ENCODE results near the gene UTY. TPM values are rescaled to one million over a fixed set of nuclear protein-coding genes. Genes with fewer than 3 reads are reported as not detected.

Gene UTY
- total RNA-seq, 3 donors from 2014 or later = 0.03 to 15.7 (median 14.0) TPM

DNA sequence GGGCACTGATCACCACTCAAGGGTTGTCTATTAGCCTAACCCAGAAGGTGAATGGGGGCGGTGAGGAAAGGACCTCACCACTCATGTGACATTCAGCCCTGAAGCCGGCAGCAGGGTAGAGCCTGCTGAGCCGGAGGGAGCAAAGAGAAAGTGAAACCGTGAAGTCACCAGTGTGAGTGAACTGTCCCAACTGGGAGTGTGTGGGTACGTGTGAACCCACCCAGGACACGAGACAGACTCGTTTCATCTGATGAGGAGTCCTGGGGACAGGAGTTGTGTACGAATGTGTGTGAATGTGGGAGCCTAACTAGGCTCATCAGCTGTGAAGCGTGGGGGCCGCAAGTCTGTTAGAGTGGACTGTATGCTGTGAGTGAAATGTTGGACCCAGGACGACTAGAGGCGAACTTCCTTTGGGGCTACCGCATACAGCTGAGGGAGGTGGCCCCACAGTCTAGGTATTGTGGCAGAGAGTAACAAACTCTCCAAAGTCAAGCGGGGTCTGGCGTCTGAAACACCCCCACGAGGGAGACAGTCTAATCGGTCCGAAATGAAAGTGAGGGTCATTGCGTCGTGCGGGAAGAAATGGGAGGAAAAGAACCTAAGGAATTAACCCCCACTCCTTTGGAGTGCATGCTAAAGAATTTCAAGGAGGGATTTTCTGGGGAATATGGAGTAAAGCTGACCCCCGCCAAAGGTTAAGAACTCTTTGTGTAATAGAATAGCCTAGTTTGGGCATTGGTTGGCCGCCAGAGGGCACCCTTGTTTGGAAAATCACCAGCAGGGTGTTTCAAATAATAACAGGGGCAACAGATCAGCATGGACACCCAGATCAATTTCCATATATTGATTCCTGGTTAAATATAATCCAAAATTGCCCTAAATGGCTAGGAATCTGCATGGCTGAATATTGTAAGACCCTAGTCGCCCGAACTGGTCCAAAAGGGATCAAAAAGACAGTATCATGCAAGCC, 43.6 kb downstream of the UTY start:
- peaks cover 6% of the 10 kb centered on the region for H3K9me3 Mint-ChIP-seq
- peaks cover 24% of the 10 kb centered on the region for H3K36me3 Mint-ChIP-seq (ENCODE audit: insufficient read depth)
- peaks cover 63% of the 10 kb centered on the region for H3K4me1 Mint-ChIP-seq (ENCODE audit: low read depth)
- H3K27me3 Mint-ChIP-seq (ENCODE audit: low read depth) = no peaks in the 10 kb centered on the region
- no peak for DNase-seq
- peak in 1 of 2 donors; percentile 93 for ATAC-seq
- H3K4me3 Mint-ChIP-seq = peak overlapping the region; percentile 95

DNA sequence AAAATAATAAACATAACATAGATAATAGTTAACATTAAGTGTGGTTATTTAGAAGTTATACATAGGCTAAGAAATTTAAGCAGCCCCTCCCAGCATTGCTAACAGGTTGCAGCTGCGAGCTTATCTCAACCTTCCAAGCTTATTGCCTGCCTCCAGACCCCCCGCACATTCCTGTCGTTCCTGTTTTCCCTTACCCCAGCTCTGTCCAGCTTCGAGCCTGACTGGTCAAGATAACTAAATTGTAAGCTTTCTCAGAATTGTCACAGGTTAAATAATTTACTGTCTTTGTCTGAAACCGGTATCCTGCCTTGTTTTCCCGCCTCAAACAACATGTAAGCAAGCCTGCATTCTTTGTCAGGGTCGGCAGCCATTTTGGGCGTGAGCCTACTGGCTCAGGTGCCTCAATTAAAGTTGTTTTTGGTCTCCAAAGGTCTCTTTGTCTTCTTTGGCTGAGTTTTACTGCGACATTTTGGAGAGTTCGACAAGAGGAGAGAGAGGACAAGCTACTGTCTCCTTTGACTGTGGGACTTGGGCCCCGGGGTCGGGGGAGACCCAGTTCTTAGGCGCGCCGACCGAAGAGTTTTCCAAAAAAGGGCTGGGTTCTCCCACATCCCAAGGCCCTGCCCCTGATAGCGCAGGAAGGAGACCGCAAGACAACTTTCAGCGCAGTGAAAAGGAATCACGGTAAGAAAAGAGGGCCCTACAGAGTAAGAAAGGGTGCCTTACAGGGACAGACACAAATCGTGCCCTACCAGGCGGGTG, 44.4 kb downstream of the UTY start:
- Mint-ChIP-seq H3K27me3 (ENCODE audit: low read depth) (no peaks in the 10 kb centered on the region), H3K4me1 (ENCODE audit: low read depth) (peaks cover 59% of the 10 kb centered on the region), H3K36me3 (ENCODE audit: insufficient read depth) (peaks cover 27% of the 10 kb centered on the region), H3K9me3 (peaks cover 9% of the 10 kb centered on the region), H3K4me3 (peak overlapping the region; percentile 95)
- ATAC-seq = no peak
- DNase-seq = no peak

DNA sequence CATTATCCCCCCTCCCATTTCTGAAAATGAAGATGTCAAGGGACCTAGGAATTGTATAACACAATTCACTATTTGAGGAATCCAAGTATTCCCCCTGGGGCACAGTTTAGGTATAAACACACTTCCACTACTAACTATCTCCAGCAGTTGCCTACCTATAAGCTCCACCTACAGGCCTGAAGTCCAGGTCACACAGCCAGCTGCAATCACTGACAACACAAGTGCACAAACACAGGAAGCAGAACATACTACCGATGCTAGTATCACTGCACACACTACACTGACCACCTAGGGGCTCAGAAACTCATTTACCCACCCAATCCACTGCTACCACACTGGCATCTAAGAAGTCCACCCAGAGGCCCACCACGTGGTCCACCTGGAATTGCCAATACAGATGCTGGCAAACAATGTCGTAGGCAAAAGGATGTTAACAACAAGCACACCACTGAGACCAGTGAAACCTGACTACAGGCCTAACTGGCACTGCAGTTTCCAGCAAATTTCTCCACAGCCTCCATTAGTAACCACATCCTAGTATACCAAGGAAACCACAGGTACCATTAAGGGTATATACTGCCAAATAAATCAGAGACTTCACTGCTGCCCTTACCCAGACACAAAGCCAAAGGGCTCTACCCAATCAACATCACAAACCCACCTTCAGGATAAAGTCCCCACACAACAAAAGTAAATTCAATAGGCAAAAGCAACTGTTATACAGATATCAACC, 47.4 kb downstream of the UTY start:
- peaks cover 56% of the 10 kb centered on the region for H3K4me1 Mint-ChIP-seq (ENCODE audit: low read depth)
- H3K27me3 Mint-ChIP-seq (ENCODE audit: low read depth) = no peaks in the 10 kb centered on the region
- H3K4me3 Mint-ChIP-seq = no peak overlapping the region
- H3K9me3 Mint-ChIP-seq = peaks cover 18% of the 10 kb centered on the region
- DNase-seq (no peak), ATAC-seq (no peak)
- H3K36me3 Mint-ChIP-seq (ENCODE audit: insufficient read depth) = peaks cover 42% of the 10 kb centered on the region

DNA sequence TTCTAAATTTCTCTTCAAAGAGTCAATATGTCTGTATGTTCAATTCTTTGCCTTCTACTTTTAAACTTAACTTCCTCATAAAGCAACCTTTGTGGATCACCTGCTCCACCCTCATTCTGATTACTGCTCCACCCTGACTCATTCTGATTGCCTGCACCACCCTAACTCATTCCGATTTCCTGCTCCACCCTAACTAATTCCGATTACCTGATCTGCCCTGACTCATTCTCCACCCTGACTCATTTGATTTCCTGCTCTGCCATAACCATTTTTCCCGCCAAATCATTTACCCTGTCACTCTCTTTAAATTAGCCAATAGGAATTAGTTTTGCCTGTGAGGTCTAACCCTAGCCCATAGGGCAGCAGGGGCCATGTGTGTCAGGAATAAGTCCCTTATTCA, 50.3 kb downstream of the UTY start:
- no peak for ATAC-seq
- no peak overlapping the region for H3K4me3 Mint-ChIP-seq
- no peak for DNase-seq
- peaks cover 44% of the 10 kb centered on the region for H3K4me1 Mint-ChIP-seq (ENCODE audit: low read depth)
- H3K9me3 Mint-ChIP-seq = peaks cover 25% of the 10 kb centered on the region
- peaks cover 53% of the 10 kb centered on the region for H3K36me3 Mint-ChIP-seq (ENCODE audit: insufficient read depth)
- no peaks in the 10 kb centered on the region for H3K27me3 Mint-ChIP-seq (ENCODE audit: low read depth)

DNA sequence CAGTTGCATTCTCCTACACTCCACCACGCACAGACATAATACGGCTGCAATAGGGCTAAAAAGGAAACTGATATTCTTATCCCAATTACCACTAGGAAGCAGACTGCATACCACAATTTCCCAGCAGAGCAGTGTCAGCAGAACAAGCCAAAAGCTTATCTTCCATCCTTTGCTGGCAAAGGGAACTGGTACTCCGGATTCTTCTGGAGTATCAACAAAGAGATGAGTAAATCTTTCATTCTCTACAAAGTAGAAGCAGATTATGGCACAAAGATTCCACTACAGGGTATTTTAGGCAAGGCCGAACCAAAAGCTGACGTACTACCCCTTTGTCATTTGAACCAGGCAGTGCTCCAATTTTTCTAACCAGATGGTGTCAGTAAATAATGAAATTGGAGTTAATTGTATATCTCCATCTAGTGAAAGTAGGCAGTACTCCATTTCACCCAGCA, 56.5 kb downstream of the UTY start:
- H3K4me3 Mint-ChIP-seq = no peak overlapping the region
- H3K9me3 Mint-ChIP-seq = peaks cover 11% of the 10 kb centered on the region
- H3K4me1 Mint-ChIP-seq (ENCODE audit: low read depth) = peaks cover 59% of the 10 kb centered on the region
- DNase-seq (no peak), ATAC-seq (no peak)
- H3K27me3 Mint-ChIP-seq (ENCODE audit: low read depth) = no peaks in the 10 kb centered on the region
- peaks cover 34% of the 10 kb centered on the region for H3K36me3 Mint-ChIP-seq (ENCODE audit: insufficient read depth)

DNA sequence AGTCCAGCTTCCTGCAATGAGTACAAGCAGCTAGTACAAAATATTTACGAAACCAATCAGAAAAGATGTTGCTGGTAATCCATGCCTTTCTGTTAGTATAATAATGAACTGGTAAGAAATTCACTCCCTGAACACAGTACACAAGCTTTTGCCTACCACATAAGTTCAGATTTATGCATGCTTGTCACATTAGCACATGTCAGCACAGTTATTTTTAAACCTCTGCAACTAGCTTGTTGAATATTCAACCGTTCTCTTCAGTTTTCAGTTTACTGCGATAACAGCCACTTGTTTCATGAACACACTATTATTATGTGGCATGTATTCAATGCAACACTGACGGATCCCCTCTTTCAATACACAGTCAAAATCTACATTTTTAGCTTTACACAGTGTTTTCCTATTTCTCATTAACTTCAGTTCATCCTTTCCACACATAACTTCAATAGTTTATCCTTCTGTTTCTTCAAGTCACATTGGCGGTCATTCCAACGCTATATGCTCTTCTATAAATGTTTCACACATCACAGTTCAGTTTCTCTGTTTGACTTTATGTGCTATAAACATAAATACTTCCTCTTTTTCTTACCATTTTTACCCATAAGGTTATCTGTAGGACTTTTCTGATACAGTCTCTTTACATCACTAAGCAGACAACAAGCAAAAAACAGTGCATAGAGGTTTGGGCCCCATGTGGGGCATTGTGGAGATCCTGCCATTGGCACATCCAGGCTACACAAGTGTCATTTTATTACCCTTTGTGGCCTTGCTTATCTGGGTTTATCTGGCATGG, 62.8 kb downstream of the UTY start:
- Mint-ChIP-seq H3K36me3 (ENCODE audit: insufficient read depth) (peaks cover 18% of the 10 kb centered on the region), H3K4me3 (no peak overlapping the region), H3K9me3 (no peaks in the 10 kb centered on the region), H3K27me3 (ENCODE audit: low read depth) (no peaks in the 10 kb centered on the region), H3K4me1 (ENCODE audit: low read depth) (peaks cover 43% of the 10 kb centered on the region)
- DNase-seq (no peak), ATAC-seq (no peak)

DNA sequence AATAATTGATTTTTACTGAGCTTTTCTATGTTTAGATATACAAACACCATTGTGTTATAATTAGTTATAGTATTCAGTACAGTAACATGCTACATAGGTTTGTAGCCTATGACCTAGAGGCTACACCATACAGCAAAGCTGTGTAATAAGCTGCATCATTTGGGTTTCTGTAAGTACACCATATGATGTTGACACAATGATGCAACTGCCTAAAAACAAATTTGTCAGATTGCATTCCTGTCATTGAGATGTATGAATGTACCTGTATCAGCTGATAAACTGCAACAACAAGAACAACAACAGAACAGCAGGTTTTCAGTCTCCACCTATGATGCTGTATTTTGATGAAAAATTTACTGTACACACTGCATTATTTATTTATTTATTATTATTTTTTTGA, 64.3 kb downstream of the UTY start:
- Mint-ChIP-seq H3K36me3 (ENCODE audit: insufficient read depth) (peaks cover 14% of the 10 kb centered on the region), H3K9me3 (no peaks in the 10 kb centered on the region), H3K4me3 (no peak overlapping the region), H3K4me1 (ENCODE audit: low read depth) (peaks cover 39% of the 10 kb centered on the region), H3K27me3 (ENCODE audit: low read depth) (no peaks in the 10 kb centered on the region)
- ATAC-seq (no peak), DNase-seq (no peak)

DNA sequence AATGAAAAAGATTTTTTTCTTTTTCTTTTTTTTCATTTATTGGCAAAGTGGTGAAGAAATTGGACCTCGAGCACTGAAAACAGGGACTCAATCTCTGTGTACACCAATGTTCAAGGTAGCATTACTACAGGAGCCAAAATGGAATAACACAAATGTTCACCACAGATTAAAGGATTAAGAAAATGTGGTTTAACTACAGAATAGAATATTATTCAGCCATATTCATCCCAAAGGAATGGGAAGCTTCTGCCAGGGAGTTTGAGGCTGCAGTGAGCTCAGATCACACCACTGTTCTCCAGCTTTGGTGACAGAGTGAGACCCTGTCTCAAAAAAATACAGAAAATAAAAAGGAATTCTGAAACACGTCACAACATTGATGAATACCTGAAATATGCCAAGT, 81.0 kb downstream of the UTY start:
- peaks cover 8% of the 10 kb centered on the region for H3K36me3 Mint-ChIP-seq (ENCODE audit: insufficient read depth)

DNA sequence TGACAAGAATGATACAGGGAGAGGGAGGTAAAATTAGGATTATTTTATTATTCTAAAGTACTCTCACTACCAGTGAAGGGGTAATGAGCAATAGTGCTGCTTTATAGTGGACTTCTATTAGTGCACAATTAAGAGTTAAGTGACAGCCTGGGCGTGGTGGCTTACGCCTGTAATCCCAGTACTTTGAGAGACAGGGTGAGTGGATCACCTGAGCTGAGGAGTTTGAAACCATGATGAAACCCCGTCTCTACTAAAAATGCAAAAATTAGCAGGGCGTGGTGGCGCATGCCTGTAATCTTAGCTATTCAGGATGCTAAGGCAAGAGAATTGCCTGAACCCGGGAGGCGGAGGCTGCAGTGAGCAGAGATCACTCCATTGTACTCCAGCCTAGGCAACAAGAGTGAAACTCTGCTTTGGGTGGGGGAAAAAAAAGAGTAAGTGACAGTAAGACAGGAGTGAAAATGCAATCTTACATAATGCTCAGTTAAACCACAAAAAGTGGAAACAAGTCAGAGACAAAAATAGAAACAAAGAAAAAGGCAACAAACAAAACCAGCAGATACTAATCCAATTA, 98.6 kb downstream of the UTY start:
- ATAC-seq = no peak
- no peak overlapping the region for H3K4me3 Mint-ChIP-seq
- peaks cover 6% of the 10 kb centered on the region for H3K9me3 Mint-ChIP-seq
- DNase-seq = no peak
- H3K4me1 Mint-ChIP-seq (ENCODE audit: low read depth) = peaks cover 21% of the 10 kb centered on the region
- H3K36me3 Mint-ChIP-seq (ENCODE audit: insufficient read depth) = peaks cover 13% of the 10 kb centered on the region
- H3K27me3 Mint-ChIP-seq (ENCODE audit: low read depth) = no peaks in the 10 kb centered on the region

More for the DNA sequence above, 81.0 kb downstream of the UTY start:
- DNase-seq (no peak), ATAC-seq (no peak)
- Mint-ChIP-seq H3K9me3 (no peaks in the 10 kb centered on the region), H3K27me3 (ENCODE audit: low read depth) (no peaks in the 10 kb centered on the region), H3K4me1 (ENCODE audit: low read depth) (peaks cover 12% of the 10 kb centered on the region), H3K4me3 (no peak overlapping the region)

DNA sequence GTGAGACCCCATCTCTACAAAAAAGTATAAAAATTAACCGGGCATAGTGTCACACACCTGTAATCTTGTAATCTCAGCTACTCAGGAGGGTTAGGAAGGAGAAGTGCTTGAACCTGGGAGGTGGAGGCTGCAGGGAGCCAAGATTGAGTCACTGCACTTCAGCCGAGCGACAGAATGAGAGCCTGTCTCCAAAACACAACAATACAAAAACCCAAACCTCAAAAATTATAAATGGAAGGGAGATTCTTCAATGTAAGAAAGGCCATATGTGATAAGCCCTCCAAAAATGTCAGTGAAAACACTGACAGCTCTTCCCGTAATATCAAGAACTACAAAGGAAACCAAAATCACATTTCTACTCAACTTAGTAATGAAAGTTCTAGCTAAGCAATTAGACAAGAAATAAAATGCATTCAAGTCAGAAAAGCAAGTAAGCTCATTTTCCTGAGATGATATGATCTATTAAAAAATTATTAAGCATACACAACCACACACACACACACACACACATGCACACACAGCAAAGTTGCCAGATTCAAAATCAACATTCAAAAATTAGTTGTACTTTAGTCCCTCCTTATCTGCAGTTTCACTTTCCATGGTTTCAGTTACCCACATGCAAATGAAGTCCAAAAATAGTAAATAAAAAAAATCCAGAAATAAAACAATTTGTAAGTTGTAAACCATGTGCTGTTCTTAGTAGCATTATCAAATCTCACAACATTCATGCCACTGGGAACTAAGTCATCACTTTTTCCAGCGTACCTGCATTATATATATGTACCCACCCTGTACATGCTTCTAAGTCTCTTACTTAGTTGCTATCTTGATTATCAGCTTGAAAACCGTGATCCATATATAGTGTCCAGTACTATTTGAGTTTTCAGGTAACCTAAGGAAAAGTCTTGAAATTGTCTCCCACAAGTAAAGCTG, 108.7 kb downstream of the UTY start:
- Mint-ChIP-seq H3K4me1 (ENCODE audit: low read depth) (peaks cover 29% of the 10 kb centered on the region), H3K9me3 (no peaks in the 10 kb centered on the region), H3K27me3 (ENCODE audit: low read depth) (no peaks in the 10 kb centered on the region), H3K4me3 (peak overlapping the region; percentile 41), H3K36me3 (ENCODE audit: insufficient read depth) (no peaks in the 10 kb centered on the region)
- ATAC-seq (peak in 1 of 2 donors; percentile 86), DNase-seq (no peak)

DNA sequence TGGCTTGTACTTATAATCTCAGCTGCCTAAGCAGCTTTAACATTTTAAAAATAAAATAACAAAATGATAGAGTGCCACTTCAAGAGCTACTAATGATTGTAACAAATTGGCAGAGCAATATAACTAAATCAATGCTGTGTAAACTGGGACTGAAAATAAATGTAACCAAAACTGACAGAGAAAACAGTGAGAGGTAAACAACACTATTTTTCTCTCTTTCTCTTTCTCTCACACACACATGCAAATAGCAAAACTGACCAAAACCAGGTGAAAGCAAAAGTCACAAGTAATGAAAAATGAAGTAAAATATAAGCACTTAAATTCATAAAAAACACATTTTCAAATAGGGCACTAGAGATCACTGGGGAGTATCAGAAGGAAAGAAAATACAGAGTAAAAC, 109.6 kb downstream of the UTY start:
- Mint-ChIP-seq H3K36me3 (ENCODE audit: insufficient read depth) (no peaks in the 10 kb centered on the region), H3K4me3 (peak overlapping the region; percentile 41), H3K4me1 (ENCODE audit: low read depth) (peaks cover 27% of the 10 kb centered on the region), H3K9me3 (no peaks in the 10 kb centered on the region), H3K27me3 (ENCODE audit: low read depth) (no peaks in the 10 kb centered on the region)
- ATAC-seq = no peak
- DNase-seq = no peak

DNA sequence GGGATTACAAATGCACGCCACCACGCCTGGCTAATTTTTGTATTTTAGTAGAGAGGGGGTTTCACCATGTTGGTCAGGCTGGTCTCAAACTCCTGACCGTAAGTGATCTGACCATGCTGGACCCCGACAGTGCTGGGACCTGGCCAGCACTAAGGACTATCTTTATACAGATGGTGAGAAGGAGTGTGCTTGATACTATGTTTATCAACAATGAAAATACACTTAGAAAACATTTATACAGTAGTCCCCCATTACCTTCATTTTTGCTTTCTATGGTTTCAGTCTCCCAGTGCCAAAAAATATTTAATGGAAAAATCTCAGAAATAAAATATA, 111.4 kb downstream of the UTY start:
- Mint-ChIP-seq H3K36me3 (ENCODE audit: insufficient read depth) (no peaks in the 10 kb centered on the region), H3K4me1 (ENCODE audit: low read depth) (peaks cover 29% of the 10 kb centered on the region), H3K9me3 (no peaks in the 10 kb centered on the region), H3K4me3 (no peak overlapping the region), H3K27me3 (ENCODE audit: low read depth) (no peaks in the 10 kb centered on the region)
- DNase-seq = no peak
- no peak for ATAC-seq
